ENCODE data around the gene ATP2B2. TPM values are rescaled to one million over a fixed set of nuclear protein-coding genes. Genes with fewer than 3 reads are reported as not detected.

ATP2B2 gene
- total RNA-seq, 1 experiment from 2014 or later, result not detected

- no peaks in the 10 kb centered on the region for H3K9me3 ChIP-seq (ENCODE audit: control insufficient read depth in 1 of 2, insufficient read depth in 1 of 2, low read depth in 1 of 2, low read length in 2 of 2)
- H3K4me1 ChIP-seq (ENCODE audit: control insufficient read depth in 1 of 2, insufficient read depth in 2 of 2, low read length in 2 of 2), result no peaks in the 10 kb centered on the region
- RAD21 ChIA-PET (ENCODE audit: low non-redundant PET in 1 of 2, low total read pairs in 2 of 2, uncharacterized antibody in 2 of 2, unreplicated experiment in 2 of 2), result no interaction called here
- CTCF ChIA-PET, result interaction anchor here (2.5 kb wide), 1 partner anchor 10 kb away, joined by 11 read pairs; no protein-coding TSS in a partner anchor
- H2AFZ ChIP-seq (ENCODE audit: low read depth, low read length, poor library complexity, severe bottlenecking), result no peak overlapping the region
- H3K9ac ChIP-seq (ENCODE audit: low read length), result no peak overlapping the region
- intact Hi-C loops (cut with micrococcal nuclease), result no loop called here
- H3K4me2 ChIP-seq (ENCODE audit: low read length), result no peak overlapping the region
- no peaks in the 10 kb centered on the region for H3K9me2 ChIP-seq (ENCODE audit: insufficient read depth)
- BruUV-seq (replicated peaks), result no TSS peak
- no peaks in the 10 kb centered on the region for H3K79me2 ChIP-seq (ENCODE audit: insufficient read depth, low read length)
- H3K27ac ChIP-seq (ENCODE audit: low read depth, low read length), result no peak overlapping the region
- DNase-seq (ENCODE audit: low read depth, low spot score) (no peak), ATAC-seq (no peak)
- peaks cover 30% of the 10 kb centered on the region; the same call in 1 of the 2 replicates for H3K27me3 ChIP-seq (ENCODE audit: insufficient read depth, low read length)
- H3K4me3 ChIP-seq (replicated peaks in 1 of 2; ENCODE audit: low read depth in 1 of 2, low read length in 2 of 2), result no peak overlapping the region
- no peak for TF ChIP-seq RAD21 (IDR thresholded peaks at IDR 0.05; ENCODE audit: low read depth)
- TF ChIP-seq POLR2A (IDR thresholded peaks at IDR 0.05; ENCODE audit: borderline replicate concordance, extremely low read depth, insufficient read depth, insufficient read length), result no peak
- no peak for TF ChIP-seq JUND (IDR thresholded peaks at IDR 0.05)
- TF ChIP-seq REST (IDR thresholded peaks at IDR 0.05; ENCODE audit: low read depth), result no peak
- TF ChIP-seq YY1 (IDR thresholded peaks at IDR 0.05; ENCODE audit: extremely low read depth, insufficient replicate concordance, low read depth, low read length), result no peak
- no peak for TF ChIP-seq SP1 (IDR thresholded peaks at IDR 0.05; ENCODE audit: low read depth)
- no peak for TF ChIP-seq TCF7L2 (IDR thresholded peaks at IDR 0.05; ENCODE audit: borderline replicate concordance, extremely low read depth, insufficient read depth, insufficient read length)
- no peak for TF ChIP-seq ZNF274 (IDR thresholded peaks at IDR 0.05; ENCODE audit: low read depth, low read length)
- TF ChIP-seq SIN3A (IDR thresholded peaks at IDR 0.05; ENCODE audit: low read depth), result no peak
- no peak for TF ChIP-seq CBX3 (IDR thresholded peaks at IDR 0.05; ENCODE audit: low read depth)
- no peak for TF ChIP-seq ATF3 (IDR thresholded peaks at IDR 0.05)
- TF ChIP-seq SRF (IDR thresholded peaks at IDR 0.05; ENCODE audit: low read depth), result no peak
- no peak for TF ChIP-seq EZH2phosphoT487 (IDR thresholded peaks at IDR 0.05; ENCODE audit: borderline replicate concordance)
- no peak for TF ChIP-seq ZBTB33 (IDR thresholded peaks at IDR 0.05; ENCODE audit: extremely low read depth, insufficient replicate concordance, low read length)
- no peak for TF ChIP-seq EZH2 (IDR thresholded peaks at IDR 0.05)
- H4K20me1 ChIP-seq (ENCODE audit: insufficient read depth), result no peaks in the 10 kb centered on the region
- POLR2A ChIA-PET, result no interaction called here
- H3K36me3 ChIP-seq (ENCODE audit: control insufficient read depth in 1 of 2, insufficient read depth in 2 of 2, low read length in 2 of 2), result no peaks in the 10 kb centered on the region
These were observed 172.7 kb downstream of the ATP2B2 start for GRCh38 chr3:10332481-10333348.

All from HCT116 (cell line).